Caco-2 (cell line): ENCODE data around the gene MEX3B. TPM values are rescaled to one million over a fixed set of nuclear protein-coding genes. Genes with fewer than 3 reads are reported as not detected.

ENCODE experiments used
- BruUV-seq: library from RNA; stranded (reverse); fragments of 400-500 nt; replicated peaks from 2 replicates; lab custom pipeline; 2021; lab: Mats Ljungman, UMichigan
- CTCF ChIA-PET: fragments of 300-600 bp; sonication (Branson Sonifier 250); formaldehyde crosslinking; loops from one replicate; lab custom pipeline; 2022; ENCODE audit warnings: antibody characterized with exemption; lab: Charles Lee
- POLR2A ChIA-PET: fragments of 300-600 bp; sonication (Branson Sonifier 250); formaldehyde crosslinking; loops from one replicate; lab custom pipeline; 2022; ENCODE audit warnings: antibody characterized with exemption; lab: Charles Lee
- DNase-seq, 2 experiments: peaks; one replicate each; pipeline versions ENCODE4 v3.0.0 to v3.0.0-alpha.2; 2020 to 2022
- H3K27me3 ChIP-seq: replicated peaks from 2 replicates; pipeline ENCODE4 v1.6.0; 2011; ENCODE audit warnings: low read length; ENCODE audit not compliant: control insufficient read depth, insufficient read depth
- H3K36me3 ChIP-seq: 2 replicates; pipeline ENCODE4 v1.5.1; 2011; ENCODE audit warnings: low read length; ENCODE audit not compliant: control insufficient read depth, insufficient read depth
- H3K4me1 ChIP-seq: fragments of 250-450 bp; sonication (Bioruptor Pico); 2 replicates; pipeline ENCODE4 v1.5.1; 2020; ENCODE audit warnings: mild to moderate bottlenecking
- H3K4me3 ChIP-seq: 2 replicates; pipeline ENCODE4 v1.5.1; 2011; ENCODE audit warnings: low read depth, mild to moderate bottlenecking, control low read depth, low read length
- H3K9me3 ChIP-seq: fragments of 250-450 bp; sonication (Bioruptor Pico); 2 replicates; pipeline ENCODE4 v1.5.1; 2020; ENCODE audit warnings: mild to moderate bottlenecking, moderate library complexity
- H3K27ac Mint-ChIP-seq: one replicate; pipeline ENCODE4 v1.8.0; 2022; ENCODE audit warnings: mixed read lengths; ENCODE audit not compliant: unreplicated experiment
- H3K27me3 Mint-ChIP-seq: one replicate; pipeline ENCODE4 v1.8.0; 2022; ENCODE audit warnings: mixed read lengths; ENCODE audit not compliant: insufficient read depth, unreplicated experiment
- H3K36me3 Mint-ChIP-seq: one replicate; pipeline ENCODE4 v1.8.0; 2022; ENCODE audit warnings: mild to moderate bottlenecking, mixed read lengths; ENCODE audit not compliant: insufficient read depth, unreplicated experiment
- H3K4me1 Mint-ChIP-seq: one replicate; pipeline ENCODE4 v1.8.0; 2022; ENCODE audit warnings: low read depth, mixed read lengths; ENCODE audit not compliant: unreplicated experiment
- H3K4me3 Mint-ChIP-seq: one replicate; pipeline ENCODE4 v1.8.0; 2022; ENCODE audit warnings: mild to moderate bottlenecking, moderate library complexity, mixed read lengths; ENCODE audit not compliant: unreplicated experiment
- H3K9me3 Mint-ChIP-seq: one replicate; pipeline ENCODE4 v1.8.0; 2022; ENCODE audit warnings: mixed read lengths; ENCODE audit not compliant: unreplicated experiment
- intact Hi-C: fragments of 100-400 bp; cut with micrococcal nuclease; formaldehyde crosslinking; loops from one replicate; pipeline ENCODE4 v1.10.0; 2022; ENCODE audit not compliant: unreplicated experiment
- total RNA-seq: library from RNA; stranded (reverse); gene quantifications from 2 replicates; pipeline ENCODE4 v1.2.3, GENCODE V29; 2022
- TF ChIP-seq, protein P1 (sequence below), 2 experiments: fragments of 200-600 bp in 1 of 2; IDR thresholded peaks; 1 replicate in 1 of 2; 2 replicates in 1 of 2; pipeline versions ENCODE4 v1.5.1 to v1.8.0; 2011 to 2022; ENCODE audit warnings: antibody characterized with exemption in 1 of 2, control low read depth in 1 of 2, inconsistent platforms in 1 of 2, low read depth in 1 of 2, low read length in 1 of 2, mild to moderate bottlenecking in 1 of 2, moderate library complexity in 1 of 2; ENCODE audit not compliant: insufficient read depth in 1 of 2, severe bottlenecking in 1 of 2, unreplicated experiment in 1 of 2

Gene MEX3B
- total RNA-seq, 1 experiment from 2014 or later = 0.34 TPM

DNA sequence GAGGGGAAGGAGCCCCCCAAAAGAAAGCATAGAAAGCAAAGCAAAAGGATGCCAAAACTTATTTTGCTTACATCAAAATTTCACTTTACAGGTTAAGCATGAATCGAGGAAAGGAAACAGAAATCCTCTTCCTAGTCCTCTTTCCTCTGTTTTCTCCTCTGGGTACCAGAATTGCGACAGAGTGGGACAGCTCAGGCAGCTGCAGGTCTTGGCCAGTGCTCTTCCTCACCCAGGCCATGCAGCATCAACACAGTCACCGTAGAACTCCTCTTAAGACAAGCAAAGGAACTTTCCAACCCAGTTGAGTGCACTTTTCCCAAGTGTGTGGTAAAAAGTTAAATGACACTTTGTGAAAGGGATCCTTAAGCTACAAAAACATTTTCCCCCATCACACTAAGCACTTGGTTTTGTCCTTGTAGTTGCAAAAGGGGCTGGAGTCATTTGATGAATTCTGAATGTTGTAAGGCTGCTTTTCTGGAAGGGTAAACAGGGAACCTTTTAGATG is 45.9 kb upstream of the MEX3B start:
- H3K9me3 Mint-ChIP-seq = no peaks in the 10 kb centered on the region
- H3K4me3 Mint-ChIP-seq = no peak overlapping the region
- H3K4me1 Mint-ChIP-seq = no peaks in the 10 kb centered on the region
- intact Hi-C loops = no loop called here
- no peaks in the 10 kb centered on the region for H3K4me1 ChIP-seq
- H3K36me3 ChIP-seq = no peaks in the 10 kb centered on the region
- no peaks in the 10 kb centered on the region for H3K36me3 Mint-ChIP-seq
- peaks cover 17% of the 10 kb centered on the region for H3K27me3 Mint-ChIP-seq
- ChIA-PET CTCF (no interaction called here), POLR2A (no interaction called here)
- no peaks in the 10 kb centered on the region; the same call in 1 of the 2 replicates for H3K27me3 ChIP-seq
- no peak overlapping the region for H3K27ac Mint-ChIP-seq
- no peak for DNase-seq
- no peak overlapping the region for H3K4me3 ChIP-seq
- BruUV-seq = no TSS peak
- TF ChIP-seq, protein P1, sequence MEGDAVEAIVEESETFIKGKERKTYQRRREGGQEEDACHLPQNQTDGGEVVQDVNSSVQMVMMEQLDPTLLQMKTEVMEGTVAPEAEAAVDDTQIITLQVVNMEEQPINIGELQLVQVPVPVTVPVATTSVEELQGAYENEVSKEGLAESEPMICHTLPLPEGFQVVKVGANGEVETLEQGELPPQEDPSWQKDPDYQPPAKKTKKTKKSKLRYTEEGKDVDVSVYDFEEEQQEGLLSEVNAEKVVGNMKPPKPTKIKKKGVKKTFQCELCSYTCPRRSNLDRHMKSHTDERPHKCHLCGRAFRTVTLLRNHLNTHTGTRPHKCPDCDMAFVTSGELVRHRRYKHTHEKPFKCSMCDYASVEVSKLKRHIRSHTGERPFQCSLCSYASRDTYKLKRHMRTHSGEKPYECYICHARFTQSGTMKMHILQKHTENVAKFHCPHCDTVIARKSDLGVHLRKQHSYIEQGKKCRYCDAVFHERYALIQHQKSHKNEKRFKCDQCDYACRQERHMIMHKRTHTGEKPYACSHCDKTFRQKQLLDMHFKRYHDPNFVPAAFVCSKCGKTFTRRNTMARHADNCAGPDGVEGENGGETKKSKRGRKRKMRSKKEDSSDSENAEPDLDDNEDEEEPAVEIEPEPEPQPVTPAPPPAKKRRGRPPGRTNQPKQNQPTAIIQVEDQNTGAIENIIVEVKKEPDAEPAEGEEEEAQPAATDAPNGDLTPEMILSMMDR (IDR thresholded peaks at IDR 0.05; ENCODE audit: insufficient read depth in 1 of 2, low read depth in 1 of 2, low read length in 1 of 2, severe bottlenecking in 1 of 2, unreplicated experiment in 1 of 2) = no peak
- H3K9me3 ChIP-seq = no peaks in the 10 kb centered on the region

DNA sequence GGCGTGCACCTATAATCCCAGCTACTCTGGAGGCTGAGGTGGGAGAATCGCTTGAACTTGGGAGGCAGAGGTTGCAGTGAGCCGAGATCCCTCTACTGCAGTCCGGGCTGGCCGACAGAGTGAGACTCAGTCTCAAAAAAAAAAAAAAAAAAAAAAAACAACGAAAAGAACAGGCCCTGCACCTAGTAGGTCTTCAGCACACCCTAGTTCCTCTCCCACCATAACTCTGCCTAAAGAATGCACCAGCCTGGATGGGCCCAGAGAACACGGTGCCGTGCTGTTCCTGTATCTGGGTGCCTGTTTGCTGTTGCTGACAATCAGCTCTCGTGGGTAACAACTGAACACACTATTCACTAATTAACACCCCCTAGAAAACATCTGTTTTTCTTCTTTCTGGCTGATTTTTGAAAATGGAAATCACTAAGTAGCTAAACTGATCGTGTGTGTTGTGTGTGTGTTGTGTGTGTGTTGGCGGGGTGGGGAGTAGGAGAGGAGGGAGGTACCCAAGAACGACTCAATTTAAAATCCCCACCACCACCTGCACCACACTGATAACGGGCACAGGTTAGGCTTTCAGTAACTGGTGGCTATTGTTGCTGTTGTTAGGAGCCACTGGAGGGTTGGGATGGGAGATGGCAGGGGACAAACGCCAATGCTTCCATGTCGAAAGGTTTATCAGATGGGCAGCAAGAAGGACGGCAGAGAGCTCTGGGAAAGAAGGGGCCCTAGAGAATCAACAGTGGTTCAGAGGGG is 40.6 kb upstream of the MEX3B start:
- Mint-ChIP-seq H3K4me3 (no peak overlapping the region), H3K27me3 (peaks cover 28% of the 10 kb centered on the region), H3K36me3 (no peaks in the 10 kb centered on the region), H3K9me3 (no peaks in the 10 kb centered on the region), H3K27ac (no peak overlapping the region), H3K4me1 (no peaks in the 10 kb centered on the region)
- H3K27me3 ChIP-seq = no peaks in the 10 kb centered on the region; the same call in 1 of the 2 replicates
- H3K4me3 ChIP-seq = no peak overlapping the region
- no TSS peak for BruUV-seq
- intact Hi-C loops = no loop called here
- H3K36me3 ChIP-seq = no peaks in the 10 kb centered on the region
- TF ChIP-seq, protein P1 (IDR thresholded peaks at IDR 0.05; ENCODE audit: insufficient read depth in 1 of 2, low read depth in 1 of 2, low read length in 1 of 2, severe bottlenecking in 1 of 2, unreplicated experiment in 1 of 2) = no peak
- CTCF ChIA-PET = no interaction called here
- DNase-seq = no peak
- no peaks in the 10 kb centered on the region for H3K4me1 ChIP-seq
- POLR2A ChIA-PET = no interaction called here
- H3K9me3 ChIP-seq = no peaks in the 10 kb centered on the region

DNA sequence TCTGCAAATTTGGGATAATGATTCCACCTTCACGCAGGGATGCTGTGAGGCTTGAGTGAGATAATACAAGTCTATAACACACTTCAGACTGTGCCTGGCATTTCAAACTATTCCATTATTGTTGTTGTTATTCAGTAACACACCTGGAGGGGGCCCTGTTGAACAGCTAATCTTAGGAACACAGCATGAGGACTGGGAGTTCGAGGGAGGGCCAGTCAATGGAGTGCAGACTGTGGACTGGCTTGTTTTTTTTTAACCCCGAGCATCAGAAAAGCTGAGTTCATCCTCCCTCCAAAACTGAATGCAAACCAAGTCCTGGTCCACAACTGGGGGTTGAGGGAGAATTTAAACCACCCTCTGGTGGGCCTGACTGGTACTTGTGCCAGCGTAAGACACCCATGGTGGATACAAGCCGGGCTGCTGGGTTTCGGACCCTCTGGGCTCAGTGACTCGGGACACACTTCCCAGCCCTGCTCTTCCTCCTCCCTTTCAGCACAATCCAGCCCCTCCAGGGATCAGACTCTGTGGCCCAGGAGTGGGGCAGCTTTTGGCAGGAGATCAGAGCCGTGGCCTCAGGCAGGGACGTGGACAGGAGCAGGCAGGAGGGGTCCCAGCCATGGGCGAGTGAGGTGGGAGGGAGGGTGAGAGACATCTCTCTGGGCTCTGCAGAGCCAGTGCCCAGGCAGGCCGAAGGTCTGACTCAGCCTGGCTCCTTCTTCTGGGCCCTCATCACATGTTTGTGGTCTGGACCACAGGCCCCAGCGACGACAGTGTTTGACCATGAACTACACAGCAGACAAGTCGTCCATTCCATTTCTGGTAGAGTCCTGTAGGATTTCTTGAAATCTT is 36.3 kb upstream of the MEX3B start:
- no TSS peak for BruUV-seq
- no peak for DNase-seq
- intact Hi-C loops = no loop called here
- Histone ChIP-seq H3K4me3 (no peak overlapping the region), H3K4me1 (no peaks in the 10 kb centered on the region), H3K36me3 (no peaks in the 10 kb centered on the region), H3K9me3 (no peaks in the 10 kb centered on the region), H3K27me3 (no peaks in the 10 kb centered on the region)
- CTCF ChIA-PET = no interaction called here
- TF ChIP-seq, protein P1 (IDR thresholded peaks at IDR 0.05; ENCODE audit: insufficient read depth in 1 of 2, low read depth in 1 of 2, low read length in 1 of 2, severe bottlenecking in 1 of 2, unreplicated experiment in 1 of 2) = no peak
- Mint-ChIP-seq H3K9me3 (no peaks in the 10 kb centered on the region), H3K27ac (no peak overlapping the region), H3K36me3 (no peaks in the 10 kb centered on the region), H3K4me1 (no peaks in the 10 kb centered on the region), H3K4me3 (no peak overlapping the region), H3K27me3 (peaks cover 40% of the 10 kb centered on the region)
- POLR2A ChIA-PET = no interaction called here
